H9 (cell line): ENCODE data around the gene CELF1. TPM values are rescaled to one million over a fixed set of nuclear protein-coding genes. Genes with fewer than 3 reads are reported as not detected.

Experiments used
- DNase-seq: peaks from one replicate; pipeline ENCODE4 v3.0.0-alpha.2; 2017
- H2AFZ ChIP-seq: one replicate; pipeline ENCODE4 v1.6.1; 2013; ENCODE audit warnings: mild to moderate bottlenecking, low read length, control low read depth, moderate library complexity
- H2AK5ac ChIP-seq: 2 replicates; pipeline ENCODE4 v1.6.1; 2013; ENCODE audit warnings: low read length, control low read depth, mixed read lengths; ENCODE audit not compliant: insufficient read length
- H2BK120ac ChIP-seq: one replicate; pipeline ENCODE4 v1.6.1; 2013; ENCODE audit warnings: low read depth, mild to moderate bottlenecking, low read length, control low read depth, inconsistent platforms; ENCODE audit not compliant: poor library complexity, severe bottlenecking
- H2BK12ac ChIP-seq: 2 replicates; pipeline ENCODE4 v1.6.1; 2013; ENCODE audit warnings: low read length, control low read depth, mixed read lengths, low read depth; ENCODE audit not compliant: insufficient read length
- H2BK15ac ChIP-seq: 2 replicates; pipeline ENCODE4 v1.6.1; 2013; ENCODE audit warnings: low read depth, low read length, control low read depth
- H2BK20ac ChIP-seq: one replicate; pipeline ENCODE4 v1.6.1; 2013; ENCODE audit warnings: low read depth, mild to moderate bottlenecking, low read length, control low read depth, inconsistent platforms; ENCODE audit not compliant: poor library complexity, severe bottlenecking
- H2BK5ac ChIP-seq: 2 replicates; pipeline ENCODE4 v1.6.1; 2013; ENCODE audit warnings: low read length, control low read depth, mixed read lengths; ENCODE audit not compliant: insufficient read length
- H3K14ac ChIP-seq: 2 replicates; pipeline ENCODE4 v1.6.1; 2013; ENCODE audit warnings: low read length, control low read depth; ENCODE audit not compliant: insufficient read depth
- H3K18ac ChIP-seq: 2 replicates; pipeline ENCODE4 v1.6.1; 2013; ENCODE audit warnings: low read depth, mild to moderate bottlenecking, mixed read lengths, low read length, control low read depth; ENCODE audit not compliant: insufficient read length
- H3K23ac ChIP-seq: 2 replicates; pipeline ENCODE4 v1.6.1; 2013; ENCODE audit warnings: low read length, control low read depth, mixed read lengths, low read depth; ENCODE audit not compliant: insufficient read length
- H3K23me2 ChIP-seq: 2 replicates; pipeline ENCODE4 v1.6.1; 2013; ENCODE audit warnings: low read depth, mild to moderate bottlenecking, mixed read lengths, low read length, control low read depth; ENCODE audit not compliant: insufficient read length, poor library complexity, severe bottlenecking
- H3K27ac ChIP-seq: 2 replicates; pipeline ENCODE4 v1.5.1; 2013; ENCODE audit warnings: low read length, control low read depth, mixed read lengths, low read depth; ENCODE audit not compliant: insufficient read length
- H3K27me3 ChIP-seq: 2 replicates; pipeline ENCODE4 v1.6.1; 2013; ENCODE audit warnings: low read length, control low read depth, inconsistent platforms; ENCODE audit not compliant: insufficient read depth
- H3K4ac ChIP-seq: 2 replicates; pipeline ENCODE4 v1.6.1; 2013; ENCODE audit warnings: low read depth, mild to moderate bottlenecking, control low read depth, inconsistent platforms, low read length, moderate library complexity
- H3K4me1 ChIP-seq: 2 replicates; pipeline ENCODE4 v1.6.1; 2013; ENCODE audit warnings: low read length, control low read depth, inconsistent platforms; ENCODE audit not compliant: insufficient read depth
- H3K4me2 ChIP-seq: 2 replicates; pipeline ENCODE4 v1.6.1; 2013; ENCODE audit warnings: low read length, control low read depth, mixed read lengths; ENCODE audit not compliant: insufficient read length, insufficient read depth
- H3K56ac ChIP-seq: 2 replicates; pipeline ENCODE4 v1.6.1; 2013; ENCODE audit warnings: low read depth, mild to moderate bottlenecking, mixed read lengths, low read length, control low read depth; ENCODE audit not compliant: insufficient read length
- H3K79me1 ChIP-seq: 2 replicates; pipeline ENCODE4 v1.6.1; 2013; ENCODE audit warnings: low read depth, mild to moderate bottlenecking, moderate library complexity, low read length, control low read depth, inconsistent platforms; ENCODE audit not compliant: insufficient read depth, poor library complexity, severe bottlenecking
- H3K79me2 ChIP-seq: 2 replicates; pipeline ENCODE4 v1.6.1; 2013; ENCODE audit warnings: low read length, control low read depth, inconsistent platforms; ENCODE audit not compliant: insufficient read depth
- H3K9ac ChIP-seq: 2 replicates; pipeline ENCODE4 v1.6.1; 2013; ENCODE audit warnings: low read length, control low read depth, mixed read lengths; ENCODE audit not compliant: insufficient read length; ENCODE audit errors: extremely low read depth
- H3K9me3 ChIP-seq: one replicate; pipeline ENCODE4 v1.6.1; 2013; ENCODE audit warnings: low read depth, low read length, inconsistent platforms; ENCODE audit not compliant: control insufficient read depth
- H3T11ph ChIP-seq: one replicate; pipeline ENCODE4 v1.6.1; 2013; ENCODE audit warnings: mild to moderate bottlenecking, low read length, control low read depth, inconsistent platforms
- H4K20me1 ChIP-seq: one replicate; pipeline ENCODE4 v1.6.1; 2013; ENCODE audit not compliant: control insufficient read depth, insufficient read length, insufficient read depth
- H4K5ac ChIP-seq: 2 replicates; pipeline ENCODE4 v1.6.1; 2013; ENCODE audit warnings: low read depth, mild to moderate bottlenecking, mixed read lengths, low read length, control low read depth; ENCODE audit not compliant: insufficient read length
- H4K8ac ChIP-seq: replicated peaks from 2 replicates; pipeline ENCODE4 v1.6.1; 2013; ENCODE audit warnings: low read length, control low read depth, mixed read lengths, low read depth; ENCODE audit not compliant: insufficient read length
- H4K91ac ChIP-seq: 2 replicates; pipeline ENCODE4 v1.6.1; 2013; ENCODE audit warnings: low read depth, mild to moderate bottlenecking, moderate library complexity, mixed read lengths, low read length, control low read depth; ENCODE audit not compliant: insufficient read length
- H3K27ac Mint-ChIP-seq, 3 experiments: 2 replicates in 2 of 3; 3 replicates in 1 of 3; pipeline ENCODE4 v1.8.0; 2020 to 2021; ENCODE audit warnings: mixed read lengths in 3 of 3, mild to moderate bottlenecking in 1 of 3, moderate library complexity in 1 of 3
- H3K27me3 Mint-ChIP-seq: 2 replicates; pipeline ENCODE4 v1.8.0; 2021; ENCODE audit warnings: low read depth, mild to moderate bottlenecking, moderate library complexity, mixed read lengths
- H3K36me3 Mint-ChIP-seq, 3 experiments: 2 replicates in 2 of 3; 3 replicates in 1 of 3; pipeline ENCODE4 v1.8.0; 2020 to 2021; ENCODE audit warnings: low read depth in 3 of 3, mixed read lengths in 3 of 3; ENCODE audit not compliant: insufficient read depth in 1 of 3
- H3K4me1 Mint-ChIP-seq, 2 experiments: 2 replicates each; pipeline ENCODE4 v1.8.0; 2020; ENCODE audit warnings: mixed read lengths in 2 of 2
- H3K4me3 Mint-ChIP-seq, 2 experiments: 2 replicates in 1 of 2; 3 replicates in 1 of 2; pipeline ENCODE4 v1.8.0; 2020 to 2021; ENCODE audit warnings: mild to moderate bottlenecking in 2 of 2, mixed read lengths in 2 of 2, moderate library complexity in 1 of 2
- H3K9me3 Mint-ChIP-seq, 2 experiments: 2 replicates in 1 of 2; 3 replicates in 1 of 2; pipeline ENCODE4 v1.8.0; 2020; ENCODE audit warnings: mild to moderate bottlenecking in 2 of 2, mixed read lengths in 2 of 2, moderate library complexity in 1 of 2
- WGBS: extraction: QIAGEN DNeasy Blood & Tissue Kit; methylation state at CpG from one replicate; pipeline ENCODE4 v1.1.7; 2013; ENCODE audit warnings: missing lambda C conversion rate, low lambda C conversion rate, mixed read lengths; ENCODE audit not compliant: insufficient read length; ENCODE audit errors: extremely low coverage; 5-methylcytosine and 5-hydroxymethylcytosine counted together
- total RNA-seq: library from RNA; stranded (reverse); gene quantifications from 2 replicates; pipeline ENCODE4 v1.2.1, GENCODE V29; 2021
- TF ChIP-seq, protein P1 (sequence below): fragments of 200-600 bp; sonication (generic); conservative IDR thresholded peaks from 3 replicates; pipeline ENCODE4 v1.8.0; 2021; ENCODE audit warnings: antibody characterized with exemption, mild to moderate bottlenecking

Gene CELF1
- total RNA-seq, 1 experiment from 2014 or later = 211 TPM

DNA sequence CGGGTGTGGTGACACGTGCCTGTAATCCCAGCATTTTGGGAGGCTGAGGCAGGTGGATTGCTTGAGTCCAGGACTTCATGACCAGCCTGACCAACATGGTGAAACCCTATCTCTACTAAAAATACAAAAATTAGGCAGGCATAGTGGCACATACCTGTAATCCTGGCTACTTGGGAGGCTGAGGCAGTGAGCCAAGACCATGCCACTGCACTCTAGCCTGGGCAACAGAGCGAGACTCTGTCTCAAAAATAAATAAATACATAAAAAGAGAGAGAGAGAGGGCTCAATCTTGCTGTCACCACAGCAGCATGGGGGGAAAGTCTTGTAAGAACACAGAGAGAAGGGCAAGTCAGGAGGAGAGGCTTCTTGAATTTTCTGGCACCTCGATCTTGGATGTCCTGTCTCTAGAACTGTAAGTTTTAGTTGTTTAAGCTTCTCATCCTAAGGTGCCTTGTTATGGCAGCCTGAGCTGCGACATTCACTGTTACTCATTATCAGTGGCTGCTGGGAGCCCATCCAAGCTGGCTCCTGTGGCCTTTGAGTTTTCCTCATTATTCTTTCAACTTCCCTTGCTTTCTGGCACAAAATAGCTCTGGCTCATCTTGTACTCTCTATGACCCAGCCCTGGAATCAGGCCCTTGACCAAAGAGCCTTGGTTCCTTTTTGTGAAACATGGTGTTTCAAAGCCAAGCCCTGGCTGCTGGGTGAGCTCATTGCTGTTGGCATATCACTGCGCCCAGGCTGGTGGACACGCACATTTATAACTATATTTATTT is 118.7 kb downstream of the CELF1 start:
- Histone ChIP-seq H2BK15ac (no peak overlapping the region), H2BK120ac (no peak overlapping the region), H2AK5ac (no peak overlapping the region), H3K27ac (no peak overlapping the region), H3K27me3 (no peaks in the 10 kb centered on the region), H4K91ac (no peak overlapping the region), H3K18ac (no peak overlapping the region), H3K56ac (no peak overlapping the region), H3K4me2 (no peak overlapping the region), H3K9ac (no peak overlapping the region), H3K9me3 (no peaks in the 10 kb centered on the region), H3K79me2 (no peaks in the 10 kb centered on the region), H3K4me1 (no peaks in the 10 kb centered on the region), H4K5ac (no peak overlapping the region), H3K23me2 (no peaks in the 10 kb centered on the region), H2BK12ac (no peak overlapping the region), H3K23ac (no peak overlapping the region), H3K4ac (no peak overlapping the region), H3K79me1 (no peaks in the 10 kb centered on the region), H4K8ac (no peak overlapping the region), H3T11ph (no peak overlapping the region), H3K14ac (no peak overlapping the region), H2BK20ac (no peak overlapping the region), H2AFZ (no peak overlapping the region), H4K20me1 (no peaks in the 10 kb centered on the region), H2BK5ac (no peak overlapping the region)
- Mint-ChIP-seq H3K27ac (no peak overlapping the region), H3K4me1 (no peaks in the 10 kb centered on the region), H3K4me3 (no peak overlapping the region), H3K27me3 (no peaks in the 10 kb centered on the region; the same call in 1 of the 2 replicates), H3K36me3 (no peaks in the 10 kb centered on the region; a peak in 1 of 7 replicates), H3K9me3 (no peaks in the 10 kb centered on the region)
- WGBS = no CpG with 5 or more reads among the region's 7 CpGs
- DNase-seq = no peak
- TF ChIP-seq, protein P1, sequence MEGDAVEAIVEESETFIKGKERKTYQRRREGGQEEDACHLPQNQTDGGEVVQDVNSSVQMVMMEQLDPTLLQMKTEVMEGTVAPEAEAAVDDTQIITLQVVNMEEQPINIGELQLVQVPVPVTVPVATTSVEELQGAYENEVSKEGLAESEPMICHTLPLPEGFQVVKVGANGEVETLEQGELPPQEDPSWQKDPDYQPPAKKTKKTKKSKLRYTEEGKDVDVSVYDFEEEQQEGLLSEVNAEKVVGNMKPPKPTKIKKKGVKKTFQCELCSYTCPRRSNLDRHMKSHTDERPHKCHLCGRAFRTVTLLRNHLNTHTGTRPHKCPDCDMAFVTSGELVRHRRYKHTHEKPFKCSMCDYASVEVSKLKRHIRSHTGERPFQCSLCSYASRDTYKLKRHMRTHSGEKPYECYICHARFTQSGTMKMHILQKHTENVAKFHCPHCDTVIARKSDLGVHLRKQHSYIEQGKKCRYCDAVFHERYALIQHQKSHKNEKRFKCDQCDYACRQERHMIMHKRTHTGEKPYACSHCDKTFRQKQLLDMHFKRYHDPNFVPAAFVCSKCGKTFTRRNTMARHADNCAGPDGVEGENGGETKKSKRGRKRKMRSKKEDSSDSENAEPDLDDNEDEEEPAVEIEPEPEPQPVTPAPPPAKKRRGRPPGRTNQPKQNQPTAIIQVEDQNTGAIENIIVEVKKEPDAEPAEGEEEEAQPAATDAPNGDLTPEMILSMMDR = no peak
